IPS DF 4.7 (cell line): ENCODE measurements around the gene C11orf97.
"Not testable (repeated sequence)": the region's sequence is repeated elsewhere in the genome, so short reads cannot be mapped to it uniquely, and the experiment has no call there.

Experiments
- DNase-seq: peaks from one replicate; pipeline ENCODE4 v3.0.0-alpha.2; 2013; ENCODE audit warnings: low spot score; ENCODE audit errors: extremely low read depth

Gene C11orf97

DNA sequence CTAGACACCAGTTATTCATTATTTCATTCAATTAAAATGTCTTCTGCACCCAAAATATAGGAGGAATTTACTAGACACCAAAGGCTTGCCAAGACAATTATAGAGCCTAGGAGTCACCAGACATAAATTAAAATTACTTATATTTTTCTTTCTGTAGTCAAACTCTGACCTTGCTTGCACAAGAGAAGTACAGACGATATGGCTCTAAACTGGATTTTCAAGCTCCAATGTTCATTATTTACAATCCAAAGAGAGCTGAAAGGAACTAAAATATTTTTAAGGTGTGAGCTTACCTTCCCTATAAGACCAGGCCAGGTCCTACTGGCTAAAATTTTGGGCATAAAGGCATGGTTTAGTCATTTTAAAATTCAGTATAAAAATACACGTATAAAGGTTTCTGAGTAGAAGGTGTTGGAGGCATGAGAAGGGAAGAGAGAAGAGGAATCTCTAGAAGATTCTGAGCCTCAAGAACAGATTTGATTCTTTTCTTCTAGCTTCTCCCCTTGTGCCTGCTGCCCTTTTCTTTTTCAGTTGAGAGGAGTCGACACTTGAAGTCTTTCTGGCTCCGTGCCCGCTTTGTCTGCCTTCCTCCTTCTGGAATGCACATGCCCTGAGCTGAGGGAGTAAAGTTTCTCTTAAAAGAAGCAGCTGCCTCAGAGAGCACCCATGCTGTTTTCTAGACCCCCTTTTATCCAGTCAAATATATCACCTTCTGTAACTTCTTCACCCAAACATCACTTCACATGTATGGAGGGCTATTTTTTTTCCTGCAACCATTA lies 13.5 kb downstream of the C11orf97 start:
- DNase-seq, result no peak

DNA sequence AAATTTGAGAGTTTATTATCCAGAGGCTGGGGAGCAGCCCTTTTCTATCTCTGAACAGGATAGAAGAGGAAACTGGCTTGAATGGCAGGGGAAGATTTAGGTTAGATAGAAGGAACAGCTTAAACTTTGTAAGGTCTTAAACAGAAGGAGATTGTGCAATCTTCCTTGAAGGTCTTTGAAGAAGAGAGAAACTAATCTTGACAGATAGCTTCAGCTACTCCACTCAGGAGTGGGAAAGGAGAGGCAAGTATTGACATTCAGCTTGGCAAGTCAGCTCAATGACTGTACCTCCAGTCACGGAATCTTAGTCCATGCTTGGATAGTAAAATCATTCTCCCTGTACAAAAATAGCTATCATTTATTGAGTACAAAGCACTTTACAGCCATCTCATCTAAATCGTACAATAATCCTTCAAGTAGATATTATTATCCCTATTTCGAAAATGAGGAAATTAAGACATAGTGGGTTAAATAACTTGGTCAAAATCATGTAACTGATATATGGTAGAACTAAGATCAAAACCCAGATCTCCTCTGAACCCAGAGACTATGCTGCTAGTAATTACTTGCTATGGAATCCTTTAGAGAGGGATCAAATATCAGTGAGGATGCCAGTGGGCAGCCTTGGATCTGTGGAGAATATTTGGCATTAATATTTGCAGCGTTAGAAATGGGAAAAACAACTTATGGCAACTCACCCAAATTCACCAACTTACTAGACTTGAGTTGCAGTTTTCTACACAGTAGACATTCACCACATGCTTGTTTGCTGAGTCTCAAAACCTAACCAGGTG lies 14.6 kb downstream of the C11orf97 start:
- no peak for DNase-seq

DNA sequence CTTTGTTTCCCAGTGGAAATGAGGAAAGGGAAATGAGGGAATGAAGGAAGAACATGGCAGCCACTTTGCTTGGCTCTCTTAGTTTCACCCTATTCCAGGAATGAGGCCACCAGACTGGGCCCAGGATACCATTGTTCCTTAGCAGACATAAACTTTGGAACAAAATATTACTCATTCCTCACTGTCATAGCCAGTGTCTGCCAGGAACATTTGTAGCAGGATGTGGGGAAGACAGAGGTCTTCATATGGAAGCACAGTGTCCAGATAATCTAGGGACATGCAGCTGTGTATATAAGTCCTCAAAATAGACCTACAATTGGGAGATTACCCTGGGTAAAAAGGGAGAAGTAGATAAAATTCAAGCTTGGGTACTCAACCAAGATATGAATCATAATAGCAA lies 16.3 kb downstream of the C11orf97 start:
- no peak for DNase-seq

DNA sequence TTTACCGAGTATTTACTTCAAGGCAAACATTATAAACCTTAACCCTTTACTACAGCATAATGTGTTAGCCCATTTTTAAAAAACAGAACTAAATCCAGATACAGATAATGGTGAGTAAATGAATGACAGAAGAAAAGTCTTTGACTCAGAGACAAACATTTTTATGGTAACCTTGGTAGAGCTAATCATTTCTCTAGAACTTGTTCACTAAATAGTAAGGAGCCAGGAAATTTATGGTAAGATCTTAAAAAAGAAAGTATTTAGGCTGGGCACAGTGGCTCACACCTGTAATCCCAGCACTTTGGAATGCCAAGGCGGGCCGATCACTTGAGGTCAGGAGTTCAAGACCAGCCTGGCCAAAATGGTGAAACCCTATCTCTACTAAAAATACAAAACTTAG lies 19.9 kb downstream of the C11orf97 start:
- DNase-seq, result no peak

DNA sequence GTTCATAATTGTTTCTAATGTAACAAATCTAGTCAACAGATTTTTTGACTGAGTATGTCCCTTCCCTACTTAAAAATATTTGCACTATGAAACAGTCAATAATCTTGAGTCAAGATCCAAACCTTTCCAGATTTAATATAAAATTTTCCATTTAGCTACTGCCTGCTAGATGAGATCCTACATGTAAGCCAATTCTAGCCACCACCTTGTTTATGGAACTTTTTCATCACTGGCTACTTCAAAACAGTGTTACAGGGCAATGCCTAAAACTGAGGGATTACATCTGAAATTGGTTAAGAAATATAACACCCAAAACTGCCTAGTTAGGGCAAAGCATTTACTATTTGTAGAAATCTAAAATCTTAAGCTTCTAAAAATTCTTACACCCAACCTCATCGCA lies 20.9 kb downstream of the C11orf97 start:
- no peak for DNase-seq

DNA sequence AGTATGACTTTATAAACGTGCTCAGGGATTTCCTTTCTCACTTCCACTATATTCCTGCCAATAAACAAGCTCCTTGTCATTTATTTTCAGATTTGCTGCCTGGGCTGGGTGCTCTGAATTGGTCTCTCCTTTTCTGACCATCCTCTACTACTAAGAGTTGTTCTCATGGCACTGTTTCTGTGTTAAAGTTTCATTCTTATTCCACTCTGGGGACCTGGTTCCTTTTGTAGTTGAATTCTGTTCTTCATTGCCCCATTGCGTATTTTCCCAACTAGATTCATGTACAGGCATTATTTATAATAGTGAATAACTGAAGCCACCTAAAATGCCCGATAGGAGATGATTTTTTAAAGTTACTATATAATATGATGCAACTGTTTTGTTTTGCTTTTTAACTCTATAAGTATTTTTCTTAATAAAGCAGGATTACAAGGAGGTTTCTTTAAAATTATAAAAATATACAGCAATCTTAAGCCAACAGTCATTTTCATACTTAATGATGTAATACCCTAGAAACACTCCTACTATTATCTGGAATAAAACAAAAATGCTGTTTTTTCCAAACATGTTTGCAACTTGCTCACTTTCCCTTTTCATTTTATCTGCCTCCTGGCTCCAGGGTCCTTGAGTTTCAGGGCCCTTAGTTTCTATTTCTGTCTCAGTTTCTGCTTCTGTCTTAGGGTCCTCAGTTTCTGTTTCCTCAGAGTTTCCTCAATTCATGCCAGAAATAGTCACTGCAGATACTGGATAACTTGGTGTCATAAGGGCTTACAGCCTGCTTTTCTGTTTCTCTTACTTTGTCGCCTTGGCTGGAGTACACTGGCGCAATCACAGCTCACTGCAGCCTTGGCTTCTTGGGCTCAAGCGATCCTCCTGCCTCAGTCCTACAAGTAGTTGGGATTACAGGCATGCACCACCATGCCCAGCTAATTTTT lies 21.7 kb downstream of the C11orf97 start:
- no peak for DNase-seq

DNA sequence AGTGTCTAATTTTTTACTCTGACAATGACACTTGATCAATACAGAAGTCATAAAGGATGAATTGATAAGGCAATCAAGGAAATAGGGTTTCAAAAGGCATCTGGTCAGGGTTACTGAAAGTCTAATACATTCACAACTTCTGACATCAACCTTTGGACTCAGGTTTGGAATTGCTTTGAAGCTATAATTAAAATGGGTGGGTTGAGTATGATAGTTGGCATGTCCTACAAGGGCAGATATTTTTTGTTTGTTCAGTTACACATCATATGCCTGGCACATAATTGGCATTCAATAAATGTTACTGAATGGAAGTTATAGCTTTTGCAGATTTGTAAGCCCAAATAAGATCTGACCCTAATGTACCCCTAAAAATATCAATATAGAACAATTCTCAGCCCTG lies 24.1 kb downstream of the C11orf97 start:
- DNase-seq, result no peak

DNA sequence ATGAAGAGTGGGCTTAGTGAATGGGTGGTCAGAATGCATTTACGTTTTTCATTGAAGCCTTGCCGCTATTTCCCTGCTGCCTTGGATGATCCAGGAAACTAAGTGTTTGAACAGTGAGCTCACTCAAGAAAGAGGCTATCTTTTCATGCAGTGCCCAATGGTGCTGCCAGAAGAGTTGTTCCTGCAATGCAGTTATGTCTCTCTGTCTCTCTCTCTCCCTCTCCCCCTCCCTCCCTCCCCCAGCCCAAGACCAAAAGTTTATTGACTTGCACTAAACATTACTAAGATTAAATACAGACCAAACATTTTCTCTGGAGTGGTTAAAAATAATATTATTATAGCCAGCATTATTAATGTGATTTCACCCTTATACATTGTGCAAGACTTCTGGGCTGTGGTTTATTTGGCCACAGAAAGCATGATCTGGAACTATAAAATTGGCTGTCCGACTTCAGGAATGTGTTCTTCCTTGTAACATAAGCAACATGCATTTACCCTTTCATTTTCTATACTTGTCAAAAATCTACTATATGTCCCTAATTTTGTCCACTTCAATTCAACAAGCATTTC lies 24.9 kb downstream of the C11orf97 start:
- no peak for DNase-seq

DNA sequence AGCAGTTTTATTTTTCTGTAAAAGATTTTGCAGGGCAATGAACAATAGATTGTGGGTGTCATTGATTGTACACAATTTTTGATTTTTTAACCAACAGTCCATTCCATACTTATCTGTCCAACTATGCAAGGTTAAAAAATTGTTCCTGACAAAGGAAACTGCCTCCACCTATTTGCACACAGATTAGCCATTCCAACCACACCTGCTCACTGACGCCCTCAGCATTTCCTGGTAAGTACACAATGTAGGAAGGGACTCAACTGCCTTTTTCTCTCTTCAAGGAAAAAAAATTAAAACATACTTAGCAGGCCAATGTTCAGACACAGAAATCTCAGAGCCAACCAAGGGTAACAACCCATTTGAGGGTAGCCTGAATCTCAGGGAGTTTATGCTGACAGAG lies 27.2 kb downstream of the C11orf97 start:
- no peak for DNase-seq

DNA sequence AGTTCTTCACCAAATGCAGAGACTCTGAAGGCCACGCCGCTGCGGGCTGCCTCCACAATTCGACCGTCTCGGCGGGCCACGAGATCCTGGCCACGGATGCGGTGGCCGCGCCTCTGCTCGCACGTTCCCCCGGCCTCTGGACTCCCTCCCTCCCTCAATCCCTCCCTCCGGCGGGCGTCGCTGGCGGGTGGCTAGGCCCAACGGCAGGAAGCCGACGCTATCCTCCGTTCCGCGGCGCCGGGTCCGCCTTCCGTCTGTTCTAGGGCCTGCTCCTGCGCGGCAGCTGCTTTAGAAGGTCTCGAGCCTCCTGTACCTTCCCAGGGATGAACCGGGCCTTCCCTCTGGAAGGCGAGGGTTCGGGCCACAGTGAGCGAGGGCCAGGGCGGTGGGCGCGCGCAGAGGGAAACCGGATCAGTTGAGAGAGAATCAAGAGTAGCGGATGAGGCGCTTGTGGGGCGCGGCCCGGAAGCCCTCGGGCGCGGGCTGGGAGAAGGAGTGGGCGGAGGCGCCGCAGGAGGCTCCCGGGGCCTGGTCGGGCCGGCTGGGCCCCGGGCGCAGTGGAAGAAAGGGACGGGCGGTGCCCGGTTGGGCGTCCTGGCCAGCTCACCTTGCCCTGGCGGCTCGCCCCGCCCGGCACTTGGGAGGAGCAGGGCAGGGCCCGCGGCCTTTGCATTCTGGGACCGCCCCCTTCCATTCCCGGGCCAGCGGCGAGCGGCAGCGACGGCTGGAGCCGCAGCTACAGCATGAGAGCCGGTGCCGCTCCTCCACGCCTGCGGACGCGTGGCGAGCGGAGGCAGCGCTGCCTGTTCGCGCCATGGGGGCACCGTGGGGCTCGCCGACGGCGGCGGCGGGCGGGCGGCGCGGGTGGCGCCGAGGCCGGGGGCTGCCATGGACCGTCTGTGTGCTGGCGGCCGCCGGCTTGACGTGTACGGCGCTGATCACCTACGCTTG lies 31.7 kb downstream of the C11orf97 start, which contains the start of gene FUT4:
TSS of gene FUT4 (plus strand) at position 227 of the 951 bp plus-strand sequence. CDS start at position 440, 213 bp downstream.
- DNase-seq, result no peak

DNA sequence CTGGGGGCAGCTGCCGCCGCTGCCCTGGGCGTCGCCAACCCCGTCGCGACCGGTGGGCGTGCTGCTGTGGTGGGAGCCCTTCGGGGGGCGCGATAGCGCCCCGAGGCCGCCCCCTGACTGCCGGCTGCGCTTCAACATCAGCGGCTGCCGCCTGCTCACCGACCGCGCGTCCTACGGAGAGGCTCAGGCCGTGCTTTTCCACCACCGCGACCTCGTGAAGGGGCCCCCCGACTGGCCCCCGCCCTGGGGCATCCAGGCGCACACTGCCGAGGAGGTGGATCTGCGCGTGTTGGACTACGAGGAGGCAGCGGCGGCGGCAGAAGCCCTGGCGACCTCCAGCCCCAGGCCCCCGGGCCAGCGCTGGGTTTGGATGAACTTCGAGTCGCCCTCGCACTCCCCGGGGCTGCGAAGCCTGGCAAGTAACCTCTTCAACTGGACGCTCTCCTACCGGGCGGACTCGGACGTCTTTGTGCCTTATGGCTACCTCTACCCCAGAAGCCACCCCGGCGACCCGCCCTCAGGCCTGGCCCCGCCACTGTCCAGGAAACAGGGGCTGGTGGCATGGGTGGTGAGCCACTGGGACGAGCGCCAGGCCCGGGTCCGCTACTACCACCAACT lies 32.5 kb downstream of the C11orf97 start:
- no peak for DNase-seq

DNA sequence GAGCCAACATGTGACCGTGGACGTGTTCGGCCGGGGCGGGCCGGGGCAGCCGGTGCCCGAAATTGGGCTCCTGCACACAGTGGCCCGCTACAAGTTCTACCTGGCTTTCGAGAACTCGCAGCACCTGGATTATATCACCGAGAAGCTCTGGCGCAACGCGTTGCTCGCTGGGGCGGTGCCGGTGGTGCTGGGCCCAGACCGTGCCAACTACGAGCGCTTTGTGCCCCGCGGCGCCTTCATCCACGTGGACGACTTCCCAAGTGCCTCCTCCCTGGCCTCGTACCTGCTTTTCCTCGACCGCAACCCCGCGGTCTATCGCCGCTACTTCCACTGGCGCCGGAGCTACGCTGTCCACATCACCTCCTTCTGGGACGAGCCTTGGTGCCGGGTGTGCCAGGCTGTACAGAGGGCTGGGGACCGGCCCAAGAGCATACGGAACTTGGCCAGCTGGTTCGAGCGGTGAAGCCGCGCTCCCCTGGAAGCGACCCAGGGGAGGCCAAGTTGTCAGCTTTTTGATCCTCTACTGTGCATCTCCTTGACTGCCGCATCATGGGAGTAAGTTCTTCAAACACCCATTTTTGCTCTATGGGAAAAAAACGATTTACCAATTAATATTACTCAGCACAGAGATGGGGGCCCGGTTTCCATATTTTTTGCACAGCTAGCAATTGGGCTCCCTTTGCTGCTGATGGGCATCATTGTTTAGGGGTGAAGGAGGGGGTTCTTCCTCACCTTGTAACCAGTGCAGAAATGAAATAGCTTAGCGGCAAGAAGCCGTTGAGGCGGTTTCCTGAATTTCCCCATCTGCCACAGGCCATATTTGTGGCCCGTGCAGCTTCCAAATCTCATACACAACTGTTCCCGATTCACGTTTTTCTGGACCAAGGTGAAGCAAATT lies 33.3 kb downstream of the C11orf97 start:
- DNase-seq, result no peak

DNA sequence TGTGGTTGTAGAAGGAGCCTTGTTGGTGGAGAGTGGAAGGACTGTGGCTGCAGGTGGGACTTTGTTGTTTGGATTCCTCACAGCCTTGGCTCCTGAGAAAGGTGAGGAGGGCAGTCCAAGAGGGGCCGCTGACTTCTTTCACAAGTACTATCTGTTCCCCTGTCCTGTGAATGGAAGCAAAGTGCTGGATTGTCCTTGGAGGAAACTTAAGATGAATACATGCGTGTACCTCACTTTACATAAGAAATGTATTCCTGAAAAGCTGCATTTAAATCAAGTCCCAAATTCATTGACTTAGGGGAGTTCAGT lies 33.9 kb downstream of the C11orf97 start:
- DNase-seq, result no peak

DNA sequence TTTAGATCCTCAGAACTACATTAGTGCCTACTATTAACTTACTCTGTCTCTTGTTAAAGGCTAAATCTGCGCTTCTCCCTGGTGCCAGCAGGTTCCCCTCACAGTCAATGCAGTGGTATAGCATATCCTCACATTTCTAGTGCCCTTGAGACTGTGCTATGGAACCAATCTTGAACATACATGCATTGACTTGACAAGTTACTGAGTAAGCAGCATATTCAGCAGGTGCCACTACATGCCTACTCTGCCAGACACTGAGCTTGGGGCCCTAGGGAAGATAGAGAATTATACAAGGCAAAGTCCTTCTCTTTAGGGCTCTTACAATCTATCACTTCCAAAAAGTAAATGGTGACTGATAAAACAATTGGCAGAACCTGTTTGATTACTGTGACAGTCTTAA lies 34.6 kb downstream of the C11orf97 start:
- DNase-seq, result no peak

DNA sequence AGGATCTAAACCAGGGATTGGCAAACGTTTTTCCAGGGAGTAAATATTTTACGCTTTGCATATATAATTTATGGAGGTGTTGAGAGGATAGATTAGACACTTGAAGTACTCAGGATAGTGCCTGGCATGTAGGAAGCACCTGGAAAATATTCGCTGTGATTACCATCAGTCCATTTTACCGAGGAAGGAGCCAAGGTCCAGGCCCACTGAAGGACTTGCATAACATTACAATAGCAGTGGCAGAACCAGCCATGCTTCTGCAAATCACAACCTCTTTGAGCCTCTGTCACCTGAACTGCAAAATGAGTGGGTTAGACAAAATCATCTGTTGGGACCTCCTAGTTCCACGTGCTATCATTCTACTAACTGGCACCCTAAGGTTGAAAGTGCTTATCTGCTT lies 36.9 kb downstream of the C11orf97 start:
- DNase-seq, result no peak

DNA sequence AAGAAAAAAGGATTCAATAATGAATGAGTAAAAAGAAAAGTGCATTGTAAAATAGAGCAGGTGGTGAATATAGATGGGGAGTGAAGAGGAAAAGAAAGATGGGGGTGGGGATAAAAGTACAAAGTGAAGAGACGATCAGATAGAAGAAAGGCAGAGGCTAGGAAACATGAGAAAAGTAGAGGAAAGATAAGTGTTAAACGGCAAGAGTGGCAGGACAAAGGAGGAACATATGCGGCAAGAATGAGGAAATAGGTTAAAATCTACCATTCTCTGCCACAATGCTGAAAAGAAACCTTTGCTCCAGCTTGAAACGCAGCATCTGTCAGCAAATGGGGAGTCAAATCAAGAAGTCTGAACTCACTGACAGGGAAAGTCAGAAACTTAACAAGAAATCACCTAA lies 38.3 kb downstream of the C11orf97 start:
- DNase-seq, result no peak

DNA sequence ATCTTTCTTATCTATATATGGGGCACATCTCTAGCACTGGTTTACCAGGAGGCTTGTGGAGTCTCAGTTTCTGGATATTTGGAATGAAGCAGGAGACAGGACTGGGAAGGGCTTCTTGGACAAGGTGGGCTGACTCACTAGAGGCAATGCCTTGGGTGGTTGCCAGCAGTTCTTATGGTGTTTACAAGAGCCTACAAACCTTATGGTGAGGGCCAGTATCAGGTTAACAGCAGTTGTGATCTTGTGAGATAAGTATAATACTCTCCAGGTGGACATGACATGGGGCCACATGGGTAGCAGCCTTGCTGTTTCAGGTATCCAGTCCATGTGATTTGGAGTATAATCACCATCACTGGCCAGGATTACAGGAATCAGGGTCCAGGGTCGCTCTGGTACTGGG lies 41.7 kb downstream of the C11orf97 start:
- DNase-seq, result no peak

DNA sequence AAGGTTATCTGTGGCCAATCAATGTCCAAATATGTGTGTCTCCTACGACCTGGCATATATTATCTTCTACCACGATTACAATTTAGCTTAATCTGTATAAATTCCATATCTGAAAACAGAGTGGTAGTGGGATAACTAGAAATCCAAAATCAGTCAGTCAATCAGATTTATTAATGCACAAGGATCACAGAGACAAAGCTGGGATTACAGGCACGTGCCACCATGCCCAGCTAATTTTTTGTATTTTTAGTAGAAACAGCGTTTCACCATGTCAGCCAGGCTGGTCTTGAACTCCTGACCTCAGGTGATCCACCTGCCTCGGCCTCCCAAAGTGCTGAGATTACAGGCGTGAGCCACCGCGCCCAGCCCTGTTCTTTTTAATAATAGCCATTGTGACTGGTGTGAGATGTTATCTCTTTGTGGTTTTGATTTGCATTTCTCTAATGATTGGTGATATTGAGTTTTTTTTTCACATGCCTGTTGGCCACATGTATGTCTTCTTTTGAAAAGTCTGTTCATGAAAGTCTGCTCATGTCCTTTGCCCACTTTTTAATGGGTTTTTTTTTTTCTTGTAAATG lies 43.6 kb downstream of the C11orf97 start:
- not testable (repeated sequence) for DNase-seq

DNA sequence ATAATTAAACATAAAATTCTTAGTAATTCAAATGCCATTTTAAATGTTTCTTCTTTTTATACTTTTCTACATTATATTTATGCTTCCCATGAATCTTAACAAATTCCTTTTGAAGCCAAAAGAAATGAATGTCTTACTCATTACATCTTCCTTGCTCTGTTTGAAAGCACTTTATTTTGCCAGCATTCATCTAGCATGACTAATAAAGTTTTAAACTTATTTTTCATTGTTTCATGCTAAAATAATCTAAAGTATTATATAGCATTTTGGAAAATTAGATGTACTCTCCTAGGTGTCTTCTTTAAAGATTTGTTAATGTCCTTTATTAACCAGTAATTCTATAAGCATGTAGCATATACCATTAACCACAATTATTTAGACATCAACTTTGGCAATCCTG lies 45.2 kb downstream of the C11orf97 start:
- DNase-seq, result no peak
